ENCODE data around the gene HDAC5. TPM values are rescaled to one million over a fixed set of nuclear protein-coding genes. Genes with fewer than 3 reads are reported as not detected.

Gene HDAC5
- polyA plus RNA-seq, 3 donors, result 16.1 to 93.6 (median 24.7) TPM

DNA sequence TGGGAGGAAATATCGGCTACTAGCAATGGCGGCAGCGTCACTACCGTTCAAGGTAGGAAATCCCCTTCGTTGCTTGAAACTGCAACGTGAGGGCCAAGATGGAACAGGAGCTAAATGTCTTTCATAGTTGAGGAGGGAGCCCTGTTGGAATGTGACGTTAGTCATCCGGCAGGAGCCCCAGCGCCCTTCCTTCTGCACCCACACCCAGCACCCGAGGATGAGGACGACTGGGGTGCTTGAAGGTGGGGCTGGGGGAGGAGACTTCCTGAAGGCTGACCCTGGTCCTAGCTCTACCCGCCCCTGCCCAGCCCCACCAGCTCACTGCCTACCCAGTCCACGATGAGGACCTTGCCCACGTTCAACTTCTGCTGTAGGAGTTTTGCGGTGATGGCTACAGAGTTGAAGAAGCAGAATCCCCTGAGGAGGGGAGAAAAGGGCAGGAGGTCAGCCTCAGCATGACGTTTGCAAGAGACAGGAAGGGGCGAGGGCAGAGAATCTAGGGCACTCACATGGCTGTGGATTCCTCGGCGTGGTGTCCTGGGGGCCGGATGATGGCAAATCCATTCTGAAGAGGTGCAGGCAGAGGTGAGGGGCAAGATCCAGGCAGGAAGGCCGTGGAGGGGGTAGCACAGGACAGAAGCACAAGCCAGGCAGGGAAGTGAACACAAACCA, 41.0 kb downstream of the HDAC5 start:
- no peak overlapping the region for H3K4me3 Mint-ChIP-seq
- H3K9me3 ChIP-seq (replicated peaks in 1 of 2; ENCODE audit: control insufficient read depth in 1 of 2, insufficient read depth in 1 of 2, low read length in 2 of 2), result no peaks in the 10 kb centered on the region
- no peak overlapping the region for H3K9ac ChIP-seq (ENCODE audit: insufficient read depth, low read length, poor library complexity, severe bottlenecking)
- no peak overlapping the region for H3K4me2 ChIP-seq (replicated peaks; ENCODE audit: extremely low read depth, low read length, poor library complexity, severe bottlenecking)
- H3K79me2 ChIP-seq (ENCODE audit: insufficient read depth, low read length), result no peaks in the 10 kb centered on the region
- H2AFZ ChIP-seq (ENCODE audit: insufficient read depth, low read depth, low read length, poor library complexity, severe bottlenecking), result no peak overlapping the region
- TF ChIP-seq, protein P1, sequence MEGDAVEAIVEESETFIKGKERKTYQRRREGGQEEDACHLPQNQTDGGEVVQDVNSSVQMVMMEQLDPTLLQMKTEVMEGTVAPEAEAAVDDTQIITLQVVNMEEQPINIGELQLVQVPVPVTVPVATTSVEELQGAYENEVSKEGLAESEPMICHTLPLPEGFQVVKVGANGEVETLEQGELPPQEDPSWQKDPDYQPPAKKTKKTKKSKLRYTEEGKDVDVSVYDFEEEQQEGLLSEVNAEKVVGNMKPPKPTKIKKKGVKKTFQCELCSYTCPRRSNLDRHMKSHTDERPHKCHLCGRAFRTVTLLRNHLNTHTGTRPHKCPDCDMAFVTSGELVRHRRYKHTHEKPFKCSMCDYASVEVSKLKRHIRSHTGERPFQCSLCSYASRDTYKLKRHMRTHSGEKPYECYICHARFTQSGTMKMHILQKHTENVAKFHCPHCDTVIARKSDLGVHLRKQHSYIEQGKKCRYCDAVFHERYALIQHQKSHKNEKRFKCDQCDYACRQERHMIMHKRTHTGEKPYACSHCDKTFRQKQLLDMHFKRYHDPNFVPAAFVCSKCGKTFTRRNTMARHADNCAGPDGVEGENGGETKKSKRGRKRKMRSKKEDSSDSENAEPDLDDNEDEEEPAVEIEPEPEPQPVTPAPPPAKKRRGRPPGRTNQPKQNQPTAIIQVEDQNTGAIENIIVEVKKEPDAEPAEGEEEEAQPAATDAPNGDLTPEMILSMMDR (IDR thresholded peaks at IDR 0.05), result no peak
- H3K27ac ChIP-seq (ENCODE audit: low read depth in 1 of 2, low read length in 2 of 2), result no peak overlapping the region
- H3K4me3 ChIP-seq (replicated peaks in 1 of 3; ENCODE audit: low read depth in 2 of 3, low read length in 3 of 3), result no peak overlapping the region
- H3K4me1 ChIP-seq (ENCODE audit: control insufficient read depth in 1 of 2, insufficient read depth in 2 of 2, low read length in 2 of 2), result peaks cover 26 to 32% of the 10 kb centered on the region in 2 donors
- H3K36me3 Mint-ChIP-seq, result peaks cover 69 to 93% of the 10 kb centered on the region in 2 donors
- intact Hi-C loops (cut with micrococcal nuclease), result no loop called here
- no peak for DNase-seq
- 99% methylated on average over 7 of the region's 21 CpGs for WGBS (ENCODE audit: insufficient coverage)
- peaks cover 56 to 80% of the 10 kb centered on the region in 2 donors for H3K36me3 ChIP-seq (replicated peaks in 1 of 2; ENCODE audit: control insufficient read depth in 1 of 2, insufficient read depth in 2 of 2, low read length in 2 of 2)
- H3K4me1 Mint-ChIP-seq, result peaks cover 27% of the 10 kb centered on the region
- H4K20me1 ChIP-seq (ENCODE audit: insufficient read depth, low read length), result peaks cover 8% of the 10 kb centered on the region
- no peaks in the 10 kb centered on the region for H3K27me3 ChIP-seq (ENCODE audit: control insufficient read depth in 2 of 2, insufficient read depth in 2 of 2, low read length in 2 of 2)
- peaks cover 0 to 5% (median 0%) of the 10 kb centered on the region in 3 donors for H3K27me3 Mint-ChIP-seq (ENCODE audit: low read depth in 3 of 3)
- no peaks in the 10 kb centered on the region for H3K9me3 Mint-ChIP-seq
- H3K27ac Mint-ChIP-seq, result no peak overlapping the region

DNA sequence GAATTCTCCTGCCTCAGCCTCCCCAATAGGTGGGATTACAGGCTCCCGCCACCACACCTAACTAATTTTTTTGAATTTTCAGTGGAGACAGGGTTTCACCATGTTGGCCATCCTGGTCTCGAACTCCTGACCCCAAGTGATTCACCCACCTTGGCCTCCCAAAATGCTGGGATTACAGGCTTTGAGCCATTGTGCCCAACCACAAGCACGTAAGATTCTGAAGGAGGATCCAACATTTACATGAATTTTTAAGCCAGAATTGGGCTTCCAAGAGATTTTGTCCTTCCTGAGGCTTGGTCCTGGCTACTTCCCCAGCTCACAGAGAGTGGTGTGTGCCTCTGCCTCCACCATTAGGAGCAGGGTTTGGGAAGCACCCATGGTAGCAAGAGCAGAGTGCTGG, 41.8 kb downstream of the HDAC5 start:
- no peak overlapping the region for H3K9ac ChIP-seq (ENCODE audit: insufficient read depth, low read length, poor library complexity, severe bottlenecking)
- Mint-ChIP-seq H3K36me3 (peaks cover 66 to 89% of the 10 kb centered on the region in 2 donors), H3K9me3 (no peaks in the 10 kb centered on the region), H3K27me3 (ENCODE audit: low read depth in 3 of 3) (peaks cover 0 to 4% (median 0%) of the 10 kb centered on the region in 3 donors), H3K4me1 (peaks cover 34% of the 10 kb centered on the region), H3K4me3 (no peak overlapping the region), H3K27ac (no peak overlapping the region)
- peaks cover 33 to 39% of the 10 kb centered on the region in 2 donors for H3K4me1 ChIP-seq (ENCODE audit: control insufficient read depth in 1 of 2, insufficient read depth in 2 of 2, low read length in 2 of 2)
- WGBS (ENCODE audit: insufficient coverage), result 100% methylated on average over 2 of the region's 3 CpGs
- H3K27me3 ChIP-seq (ENCODE audit: control insufficient read depth in 2 of 2, insufficient read depth in 2 of 2, low read length in 2 of 2), result no peaks in the 10 kb centered on the region
- H3K4me3 ChIP-seq (replicated peaks in 1 of 3; ENCODE audit: low read depth in 2 of 3, low read length in 3 of 3), result no peak overlapping the region
- H3K4me2 ChIP-seq (replicated peaks; ENCODE audit: extremely low read depth, low read length, poor library complexity, severe bottlenecking), result no peak overlapping the region
- DNase-seq, result no peak
- H4K20me1 ChIP-seq (ENCODE audit: insufficient read depth, low read length), result peaks cover 9% of the 10 kb centered on the region
- no peaks in the 10 kb centered on the region for H3K79me2 ChIP-seq (ENCODE audit: insufficient read depth, low read length)
- no peak overlapping the region for H3K27ac ChIP-seq (ENCODE audit: low read depth in 1 of 2, low read length in 2 of 2)
- no peak overlapping the region for H2AFZ ChIP-seq (ENCODE audit: insufficient read depth, low read depth, low read length, poor library complexity, severe bottlenecking)
- intact Hi-C loops (cut with micrococcal nuclease), result no loop called here
- TF ChIP-seq, protein P1 (IDR thresholded peaks at IDR 0.05), result no peak
- H3K36me3 ChIP-seq (replicated peaks in 1 of 2; ENCODE audit: control insufficient read depth in 1 of 2, insufficient read depth in 2 of 2, low read length in 2 of 2), result peaks cover 56 to 80% of the 10 kb centered on the region in 2 donors
- no peaks in the 10 kb centered on the region for H3K9me3 ChIP-seq (replicated peaks in 1 of 2; ENCODE audit: control insufficient read depth in 1 of 2, insufficient read depth in 1 of 2, low read length in 2 of 2)

All from CD14-positive monocyte (primary cell).